ENCODE results near the gene ZBTB4.

The ZBTB4 gene

GRCh38 chr17:7419819-7420610 is 59.4 kb downstream of the ZBTB4 start, which contains the start of gene SPEM1:
Gene SPEM1 (plus strand): TSS chr17:7420324. CDS start chr17:7420385, 61 bp downstream.
- DNase-seq (ENCODE audit: low read depth, low spot score): no peak

DNA sequence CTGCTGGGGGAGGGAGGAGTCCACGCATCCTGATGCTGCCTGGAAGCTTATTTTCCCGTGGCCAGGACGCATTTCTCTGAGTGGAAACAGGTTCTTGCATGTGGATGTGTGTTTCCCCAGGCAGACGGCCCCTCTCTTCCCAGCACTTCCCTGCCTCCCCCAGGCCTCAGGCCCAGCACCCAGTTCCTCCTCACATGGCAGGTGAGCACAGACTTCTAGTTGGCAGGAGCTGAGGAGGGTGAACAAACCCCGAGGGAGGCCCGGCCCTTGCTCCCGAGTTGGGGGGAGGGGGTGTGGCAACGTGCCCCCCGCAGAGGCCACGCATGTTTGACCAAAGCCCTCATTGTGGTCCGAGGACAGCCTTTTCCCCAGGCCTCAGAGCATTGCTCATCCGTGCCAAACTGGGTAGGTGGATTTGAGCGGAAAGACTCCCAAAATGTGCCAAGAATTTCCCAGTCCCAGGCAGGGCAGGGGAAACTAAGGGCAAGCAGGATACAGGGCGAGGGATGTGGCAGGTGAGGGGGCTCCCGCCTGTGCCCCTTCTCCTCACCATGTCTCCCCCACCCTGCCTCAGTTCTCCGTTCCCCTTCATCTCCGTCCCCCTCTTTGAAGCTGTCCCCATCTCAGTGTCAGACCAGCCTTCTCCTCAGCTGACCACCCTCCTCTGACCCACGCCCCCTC is 60.8 kb downstream of the ZBTB4 start:
- DNase-seq (ENCODE audit: low read depth, low spot score): no peak

GRCh38 chr17:7417056-7417655 is 62.3 kb downstream of the ZBTB4 start:
- no peak for DNase-seq (ENCODE audit: low read depth, low spot score)

DNA sequence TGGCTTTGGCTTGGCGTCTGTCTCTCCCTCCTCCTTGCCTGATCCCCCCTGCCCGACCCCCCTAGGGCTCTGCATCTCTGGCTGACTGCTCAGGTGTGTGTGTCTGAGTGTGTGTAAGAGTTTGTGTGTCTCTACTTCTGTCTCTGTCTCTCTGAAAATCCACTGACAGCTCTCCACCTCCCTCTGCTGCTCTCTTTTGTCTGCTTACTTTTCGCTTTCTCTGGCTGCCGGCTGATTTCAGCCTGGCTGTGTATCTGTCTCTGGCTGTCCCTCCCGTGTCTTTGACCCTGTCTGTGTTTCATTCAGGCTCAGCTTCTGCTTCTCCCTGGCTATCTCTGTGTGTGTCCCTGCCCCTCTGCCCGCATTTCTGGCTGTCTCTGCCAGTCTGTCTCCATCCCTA is 63.1 kb downstream of the ZBTB4 start:
- DNase-seq (ENCODE audit: low read depth, low spot score): no peak

DNA sequence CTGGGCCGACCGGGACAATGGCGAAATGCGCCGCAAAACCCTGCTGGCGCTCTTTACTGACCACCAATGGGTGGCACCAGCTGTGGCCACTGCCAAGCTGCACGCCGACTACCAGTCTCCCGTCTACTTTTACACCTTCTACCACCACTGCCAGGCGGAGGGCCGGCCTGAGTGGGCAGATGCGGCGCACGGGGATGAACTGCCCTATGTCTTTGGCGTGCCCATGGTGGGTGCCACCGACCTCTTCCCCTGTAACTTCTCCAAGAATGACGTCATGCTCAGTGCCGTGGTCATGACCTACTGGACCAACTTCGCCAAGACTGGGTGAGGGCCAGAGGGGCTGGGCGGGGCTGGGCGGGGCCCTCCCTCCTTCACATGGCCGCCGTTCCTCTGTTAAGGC is 63.6 kb downstream of the ZBTB4 start:
- DNase-seq (ENCODE audit: low read depth, low spot score): no peak

- DNase-seq (ENCODE audit: low read depth, low spot score): no peak
Measured at GRCh38 chr17:7414837-7415236, 64.6 kb downstream of the ZBTB4 start.

DNA sequence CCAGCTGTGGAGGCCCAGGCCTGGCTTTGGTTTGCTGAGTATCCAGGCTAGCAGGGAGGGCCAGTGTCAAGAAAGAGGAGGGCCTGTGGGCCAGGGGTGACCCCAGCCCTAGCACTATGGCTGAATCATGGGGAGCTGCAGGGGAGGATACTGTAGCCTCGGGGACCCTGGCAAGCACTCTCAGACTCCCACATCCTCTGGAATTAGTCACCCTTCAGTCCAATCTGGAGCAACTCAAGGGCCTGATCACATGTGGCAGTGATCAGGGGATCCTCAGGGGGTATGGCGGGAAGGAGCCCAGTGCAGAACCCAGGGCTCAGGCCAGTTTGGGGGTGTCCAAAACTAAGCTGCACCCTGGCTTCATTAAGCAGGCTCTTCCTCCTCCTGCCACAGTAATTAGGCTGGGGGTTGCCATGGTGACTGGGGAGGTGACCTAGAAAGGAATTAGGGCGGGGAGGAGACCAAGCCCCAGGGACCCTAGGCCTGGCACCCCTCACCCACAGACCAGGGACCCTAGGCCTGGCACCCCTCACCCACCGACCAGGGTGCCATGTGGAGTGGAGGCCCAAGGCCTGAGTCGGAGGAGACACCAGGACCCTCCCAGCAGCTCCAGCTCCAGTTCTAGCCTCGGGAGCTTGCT is 66.0 kb downstream of the ZBTB4 start:
- no peak for DNase-seq (ENCODE audit: low read depth, low spot score)

- no peak for DNase-seq (ENCODE audit: low read depth, low spot score)
Measured at GRCh38 chr17:7411427-7411750, 68.0 kb downstream of the ZBTB4 start.

DNA sequence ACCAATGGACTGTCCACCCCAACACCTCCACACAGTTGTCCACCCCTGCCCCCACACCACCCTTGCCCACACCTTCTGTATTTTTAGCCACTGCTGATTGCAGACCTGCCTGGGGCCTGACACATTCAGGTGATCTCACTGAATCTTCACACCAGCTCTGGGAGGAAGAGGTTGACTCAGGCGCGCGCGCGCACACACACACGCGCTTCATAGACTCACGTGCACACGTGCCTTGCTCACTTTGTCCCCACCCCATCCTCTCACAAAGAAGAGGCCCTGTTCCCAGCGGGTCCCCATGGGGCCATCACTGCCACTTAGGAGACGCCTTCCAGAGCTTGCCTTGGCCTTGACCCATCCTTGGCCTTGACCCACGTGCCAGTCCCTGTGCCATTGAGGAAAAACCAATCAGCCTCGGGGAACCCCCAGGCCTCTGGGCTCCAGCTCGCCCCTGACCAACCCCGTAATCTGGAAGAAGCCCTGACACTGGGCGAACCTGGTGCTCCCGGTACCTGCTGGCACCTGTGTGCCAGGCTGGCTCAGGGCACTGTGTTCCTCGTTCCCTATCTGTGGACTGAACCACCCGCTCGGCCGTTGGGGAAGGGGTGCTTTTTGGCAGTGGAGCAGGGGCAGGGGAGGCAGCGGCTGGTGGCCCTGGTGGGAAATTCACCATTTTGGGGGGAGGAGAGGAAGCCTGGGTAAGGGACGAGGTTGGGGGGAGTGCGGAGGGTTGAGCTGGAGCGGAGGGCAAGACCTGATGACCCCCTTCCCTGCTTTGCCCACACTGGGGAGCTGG is 68.6 kb downstream of the ZBTB4 start:
- no peak for DNase-seq (ENCODE audit: low read depth, low spot score)

DNA sequence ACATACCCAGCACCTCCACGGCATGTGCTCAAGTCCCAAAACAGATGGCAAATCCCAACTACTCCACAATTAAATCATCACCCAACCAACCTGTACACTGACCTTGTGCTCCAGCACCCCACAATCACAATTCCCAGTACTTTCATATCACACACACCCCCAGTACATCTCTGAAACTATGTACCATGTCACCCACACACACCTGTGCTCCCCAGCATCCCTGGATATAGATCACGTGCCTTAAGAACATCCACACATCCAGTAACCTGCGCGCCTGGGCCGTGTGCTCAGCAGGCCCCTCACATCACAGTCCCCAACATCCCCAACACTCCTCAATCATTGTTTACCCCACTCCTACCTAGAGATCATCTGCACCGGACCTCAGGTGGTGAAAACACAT is 69.7 kb downstream of the ZBTB4 start:
- DNase-seq (ENCODE audit: low read depth, low spot score): no peak

Measured in brain pericyte (primary cell).